Calu3 (cell line): ENCODE measurements around the gene TLR8. TPM values are rescaled to one million over a fixed set of nuclear protein-coding genes. Genes with fewer than 3 reads are reported as not detected.

ENCODE experiments used
- BruUV-seq: library from RNA; stranded (reverse); fragments of 400-500 nt; replicated peaks from 2 replicates; lab custom pipeline; 2021; lab: Mats Ljungman, UMichigan
- CTCF ChIA-PET: fragments of 300-600 bp; sonication (Branson Sonifier 250); formaldehyde crosslinking; loops from one replicate; lab custom pipeline; 2022; ENCODE audit warnings: antibody characterized with exemption; lab: Charles Lee
- DNase-seq: peaks from one replicate; pipeline ENCODE4 v3.0.0; 2022
- H3K27ac Mint-ChIP-seq: one replicate; pipeline ENCODE4 v1.8.0; 2022; ENCODE audit warnings: mixed read lengths; ENCODE audit not compliant: unreplicated experiment
- H3K27me3 Mint-ChIP-seq: one replicate; pipeline ENCODE4 v1.8.0; 2022; ENCODE audit warnings: mixed read lengths; ENCODE audit not compliant: unreplicated experiment
- H3K36me3 Mint-ChIP-seq: one replicate; pipeline ENCODE4 v1.8.0; 2022; ENCODE audit warnings: mild to moderate bottlenecking, moderate library complexity, mixed read lengths; ENCODE audit not compliant: insufficient read depth, unreplicated experiment
- H3K4me1 Mint-ChIP-seq: one replicate; pipeline ENCODE4 v1.8.0; 2022; ENCODE audit warnings: mild to moderate bottlenecking, low read depth, mixed read lengths; ENCODE audit not compliant: unreplicated experiment
- H3K4me3 Mint-ChIP-seq: one replicate; pipeline ENCODE4 v1.8.0; 2022; ENCODE audit warnings: mild to moderate bottlenecking, low read depth, moderate library complexity, mixed read lengths; ENCODE audit not compliant: unreplicated experiment
- H3K9me3 Mint-ChIP-seq: one replicate; pipeline ENCODE4 v1.8.0; 2022; ENCODE audit warnings: low read depth, mixed read lengths; ENCODE audit not compliant: unreplicated experiment
- CTCF ChIP-seq: fragments of 200-600 bp; IDR thresholded peaks from one replicate; pipeline ENCODE4 v1.8.0; 2022; ENCODE audit warnings: antibody characterized with exemption; ENCODE audit not compliant: unreplicated experiment
- intact Hi-C: fragments of 100-400 bp; cut with micrococcal nuclease; formaldehyde crosslinking; loops from one replicate; pipeline ENCODE4 v1.10.0; 2022; ENCODE audit not compliant: unreplicated experiment
- total RNA-seq: library from RNA; stranded (reverse); gene quantifications from 2 replicates; pipeline ENCODE4 v1.2.3, GENCODE V29; 2022

The TLR8 gene
- total RNA-seq, 1 experiment from 2014 or later: not detected

GRCh38 chrX:12868747-12869146 lies 37.7 kb upstream of the TLR8 start:
- no peak for DNase-seq
- no peak overlapping the region for H3K4me3 Mint-ChIP-seq
- no peaks in the 10 kb centered on the region for H3K27me3 Mint-ChIP-seq
- CTCF ChIA-PET: no interaction called here
- no peak overlapping the region for H3K27ac Mint-ChIP-seq
- no TSS peak for BruUV-seq
- peaks cover 8% of the 10 kb centered on the region for H3K4me1 Mint-ChIP-seq
- H3K36me3 Mint-ChIP-seq: no peaks in the 10 kb centered on the region
- no peaks in the 10 kb centered on the region for H3K9me3 Mint-ChIP-seq
- intact Hi-C loops: no loop called here
- TF ChIP-seq CTCF: no peak

- no peak for DNase-seq
- no TSS peak for BruUV-seq
- CTCF ChIA-PET: no interaction called here
- Mint-ChIP-seq H3K36me3 (no peaks in the 10 kb centered on the region), H3K4me1 (peaks cover 8% of the 10 kb centered on the region), H3K27me3 (no peaks in the 10 kb centered on the region), H3K4me3 (no peak overlapping the region), H3K27ac (no peak overlapping the region), H3K9me3 (no peaks in the 10 kb centered on the region)
- intact Hi-C loops: no loop called here
- TF ChIP-seq CTCF: no peak
These were observed 35.2 kb upstream of the TLR8 start for GRCh38 chrX:12871257-12871656.

DNA sequence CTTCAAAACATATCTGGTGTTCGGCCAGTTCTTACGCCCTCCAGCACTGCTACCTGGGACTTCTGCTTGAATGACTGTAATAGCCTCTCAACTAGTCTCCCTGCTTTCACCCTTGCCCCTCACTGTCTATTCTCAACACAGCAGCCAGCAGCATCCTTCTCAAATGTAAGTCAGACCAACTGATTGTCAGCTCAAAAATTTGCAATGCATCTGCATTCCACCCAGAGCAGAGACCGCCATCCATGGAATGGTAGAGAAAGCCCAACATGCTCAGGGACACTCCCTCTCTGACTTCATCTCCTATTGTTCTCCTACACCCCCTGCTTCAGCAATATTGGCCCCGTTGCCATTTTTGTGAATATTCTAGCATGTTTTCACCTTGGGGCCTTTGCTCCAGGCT lies 33.7 kb upstream of the TLR8 start:
- H3K4me3 Mint-ChIP-seq: no peak overlapping the region
- intact Hi-C loops: no loop called here
- no peaks in the 10 kb centered on the region for H3K36me3 Mint-ChIP-seq
- no peak for TF ChIP-seq CTCF
- H3K4me1 Mint-ChIP-seq: peaks cover 5% of the 10 kb centered on the region
- H3K27me3 Mint-ChIP-seq: no peaks in the 10 kb centered on the region
- H3K9me3 Mint-ChIP-seq: no peaks in the 10 kb centered on the region
- CTCF ChIA-PET: no interaction called here
- no peak for DNase-seq
- no peak overlapping the region for H3K27ac Mint-ChIP-seq
- no TSS peak for BruUV-seq

DNA sequence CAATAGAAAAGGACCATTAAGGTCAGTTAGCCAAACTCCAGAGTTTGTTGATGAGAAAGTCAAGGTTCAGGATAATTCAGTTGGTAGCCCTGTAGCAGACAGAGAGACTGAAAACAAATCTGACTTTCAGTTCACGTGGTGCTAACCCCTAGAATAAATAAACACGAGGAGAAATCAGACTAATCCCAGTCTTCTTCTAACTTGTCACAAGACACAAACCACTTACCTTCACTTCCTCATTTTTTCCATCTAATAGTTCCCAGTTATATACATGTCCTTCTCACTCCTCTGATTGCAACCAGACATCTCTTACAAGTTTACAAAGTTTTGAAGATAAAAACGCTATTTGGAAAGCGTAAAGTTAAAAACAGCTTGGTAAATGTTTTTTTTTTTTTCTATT lies 31.8 kb upstream of the TLR8 start:
- no peak for DNase-seq
- no peaks in the 10 kb centered on the region for H3K4me1 Mint-ChIP-seq
- no TSS peak for BruUV-seq
- H3K36me3 Mint-ChIP-seq: no peaks in the 10 kb centered on the region
- H3K9me3 Mint-ChIP-seq: no peaks in the 10 kb centered on the region
- H3K27me3 Mint-ChIP-seq: no peaks in the 10 kb centered on the region
- TF ChIP-seq CTCF: no peak
- CTCF ChIA-PET: no interaction called here
- intact Hi-C loops: no loop called here
- H3K27ac Mint-ChIP-seq: no peak overlapping the region
- no peak overlapping the region for H3K4me3 Mint-ChIP-seq
